Osteocyte (in vitro differentiated cells): Measurements from ENCODE around the gene PTPRD. TPM values are rescaled to one million over a fixed set of nuclear protein-coding genes. Genes with fewer than 3 reads are reported as not detected.

Experiments used
- DNase-seq: peaks from one replicate; pipeline ENCODE4 v3.0.0; 2021; ENCODE audit warnings: mixed read lengths; ENCODE audit not compliant: unreplicated experiment; ENCODE audit errors: extremely low spot score
- H3K27ac Mint-ChIP-seq: one replicate; pipeline ENCODE4 v1.8.0; 2021; ENCODE audit warnings: mild to moderate bottlenecking, mixed read lengths; ENCODE audit not compliant: unreplicated experiment
- H3K27me3 Mint-ChIP-seq: one replicate; pipeline ENCODE4 v1.8.0; 2021; ENCODE audit warnings: mixed read lengths; ENCODE audit not compliant: unreplicated experiment
- H3K36me3 Mint-ChIP-seq: one replicate; pipeline ENCODE4 v1.8.0; 2021; ENCODE audit warnings: mixed read lengths; ENCODE audit not compliant: unreplicated experiment
- H3K4me1 Mint-ChIP-seq: one replicate; pipeline ENCODE4 v1.8.0; 2021; ENCODE audit warnings: mixed read lengths; ENCODE audit not compliant: unreplicated experiment
- H3K4me3 Mint-ChIP-seq: one replicate; pipeline ENCODE4 v1.8.0; 2021; ENCODE audit warnings: mild to moderate bottlenecking, moderate library complexity, mixed read lengths; ENCODE audit not compliant: unreplicated experiment
- H3K9me3 Mint-ChIP-seq: one replicate; pipeline ENCODE4 v1.8.0; 2021; ENCODE audit warnings: mixed read lengths; ENCODE audit not compliant: unreplicated experiment
- CTCF ChIP-seq: fragments of 200-600 bp; sonication (generic); IDR thresholded peaks from 2 replicates; pipeline ENCODE4 v1.5.0; 2021; ENCODE audit warnings: antibody characterized with exemption, mild to moderate bottlenecking, moderate library complexity
- total RNA-seq: library from RNA; stranded (reverse); gene quantifications from 2 replicates; pipeline ENCODE4 v1.2.1, GENCODE V29; 2021

Gene PTPRD
- total RNA-seq, 1 donor from 2014 or later, result 5.4 TPM

GRCh38 chr9:8613346-8613825 lies 1999.4 kb downstream of the PTPRD start:
- Mint-ChIP-seq H3K27me3 (peaks cover 3% of the 10 kb centered on the region), H3K36me3 (no peaks in the 10 kb centered on the region), H3K4me3 (no peak overlapping the region), H3K9me3 (no peaks in the 10 kb centered on the region), H3K4me1 (peaks cover 2% of the 10 kb centered on the region), H3K27ac (no peak overlapping the region)
- DNase-seq, result no peak
- TF ChIP-seq CTCF, result no peak

- Mint-ChIP-seq H3K9me3 (no peaks in the 10 kb centered on the region), H3K36me3 (no peaks in the 10 kb centered on the region), H3K4me1 (peaks cover 2% of the 10 kb centered on the region), H3K27me3 (no peaks in the 10 kb centered on the region), H3K4me3 (no peak overlapping the region), H3K27ac (no peak overlapping the region)
- DNase-seq, result no peak
- TF ChIP-seq CTCF, result no peak
Measured at GRCh38 chr9:8611153-8611552, 2001.6 kb downstream of the PTPRD start.

GRCh38 chr9:8610256-8610655 lies 2002.5 kb downstream of the PTPRD start:
- TF ChIP-seq CTCF, result no peak
- DNase-seq, result no peak
- no peaks in the 10 kb centered on the region for H3K9me3 Mint-ChIP-seq
- peaks cover 2% of the 10 kb centered on the region for H3K4me1 Mint-ChIP-seq
- H3K36me3 Mint-ChIP-seq, result no peaks in the 10 kb centered on the region
- H3K4me3 Mint-ChIP-seq, result no peak overlapping the region
- H3K27me3 Mint-ChIP-seq, result no peaks in the 10 kb centered on the region
- no peak overlapping the region for H3K27ac Mint-ChIP-seq

DNA sequence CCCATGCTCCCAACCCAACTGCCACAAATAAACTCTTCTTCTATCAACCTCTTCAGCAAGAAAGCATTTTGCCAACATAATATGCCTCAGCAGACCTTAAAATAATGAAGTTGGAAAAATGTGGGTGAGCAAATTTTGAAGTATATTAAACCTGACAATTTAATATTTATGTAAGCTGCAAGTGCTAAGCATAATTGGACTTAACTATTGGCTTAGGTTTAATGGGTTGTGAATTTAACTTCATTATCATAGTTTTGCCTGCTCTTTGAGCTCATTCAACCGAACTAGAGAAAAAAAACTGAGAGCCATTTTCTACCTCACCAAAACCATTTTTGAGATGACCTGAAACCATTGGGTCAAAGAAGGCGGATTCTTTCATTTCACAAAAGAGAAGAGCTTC lies 2007.7 kb downstream of the PTPRD start:
- no peaks in the 10 kb centered on the region for H3K27me3 Mint-ChIP-seq
- TF ChIP-seq CTCF, result no peak
- H3K9me3 Mint-ChIP-seq, result no peaks in the 10 kb centered on the region
- no peak overlapping the region for H3K27ac Mint-ChIP-seq
- no peak for DNase-seq
- H3K4me1 Mint-ChIP-seq, result no peaks in the 10 kb centered on the region
- no peaks in the 10 kb centered on the region for H3K36me3 Mint-ChIP-seq
- no peak overlapping the region for H3K4me3 Mint-ChIP-seq

DNA sequence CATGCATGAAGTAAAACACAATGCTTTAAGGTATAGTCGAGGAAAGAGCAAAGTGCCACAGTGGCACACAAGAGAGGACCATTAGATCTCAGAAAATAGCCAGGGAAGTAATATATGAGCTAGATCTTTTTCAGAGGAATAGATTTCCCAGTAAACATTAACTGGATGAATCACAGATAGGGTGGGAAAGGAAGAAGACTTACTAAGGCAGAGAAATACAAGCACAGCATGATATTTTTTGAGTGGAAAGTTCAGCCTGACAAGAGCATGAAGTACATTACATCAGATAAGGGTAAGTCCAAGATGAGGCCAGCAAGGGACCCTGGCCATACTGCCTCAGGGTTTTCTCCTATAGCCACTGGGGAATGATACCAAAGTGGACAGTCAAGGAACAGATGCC lies 2008.6 kb downstream of the PTPRD start:
- Mint-ChIP-seq H3K4me3 (no peak overlapping the region), H3K27ac (no peak overlapping the region), H3K27me3 (no peaks in the 10 kb centered on the region), H3K4me1 (no peaks in the 10 kb centered on the region), H3K36me3 (no peaks in the 10 kb centered on the region), H3K9me3 (peaks cover 1% of the 10 kb centered on the region)
- no peak for TF ChIP-seq CTCF
- no peak for DNase-seq
